HG02938 (cell line): ENCODE results near the gene CD300A.

Experiments used
- ATAC-seq: cut with Tn5 transposase; IDR thresholded peaks from one replicate; pipeline ENCODE4 v1.9.1; 2021; ENCODE audit warnings: mild to moderate bottlenecking, moderate library complexity; ENCODE audit not compliant: unreplicated experiment

The CD300A gene

GRCh38 chr17:74466111-74466827 lies at the start of gene CD300A:
TSS of gene CD300A (plus strand) at chr17:74466634. CDS start at chr17:74466704, 70 bp downstream.
- ATAC-seq = no peak

- peak; percentile 77 for ATAC-seq
These were observed 49.0 kb upstream of the CD300A start for GRCh38 chr17:74417178-74418045.

GRCh38 chr17:74419928-74420411 lies 46.5 kb upstream of the CD300A start:
- ATAC-seq = no peak

- ATAC-seq = no peak
These were observed 42.3 kb upstream of the CD300A start for GRCh38 chr17:74424117-74424516.

GRCh38 chr17:74424657-74425056 lies 41.8 kb upstream of the CD300A start:
- no peak for ATAC-seq

- ATAC-seq = no peak
These were observed 39.8 kb upstream of the CD300A start for GRCh38 chr17:74426551-74427047.

- ATAC-seq = no peak
These were observed 39.2 kb upstream of the CD300A start for GRCh38 chr17:74427048-74427762.

GRCh38 chr17:74427763-74428153 lies 38.7 kb upstream of the CD300A start:
- ATAC-seq = no peak

- ATAC-seq = no peak
These were observed 36.6 kb upstream of the CD300A start for GRCh38 chr17:74429604-74430384.

GRCh38 chr17:74430385-74430705 lies 36.1 kb upstream of the CD300A start:
- ATAC-seq = no peak

GRCh38 chr17:74430706-74431567 lies 35.5 kb upstream of the CD300A start:
- no peak for ATAC-seq

- no peak for ATAC-seq
These were observed 34.6 kb upstream of the CD300A start, which contains the start of gene GPRC5C for GRCh38 chr17:74431568-74432423. TSS of gene GPRC5C (plus strand) at chr17:74432088. CDS start at chr17:74439777, 7,689 bp downstream.

GRCh38 chr17:74432424-74432690 lies 34.1 kb upstream of the CD300A start:
- ATAC-seq = no peak

GRCh38 chr17:74432766-74433391 lies 33.6 kb upstream of the CD300A start:
- ATAC-seq = no peak

GRCh38 chr17:74433421-74434121 lies 32.9 kb upstream of the CD300A start:
- no peak for ATAC-seq

- no peak for ATAC-seq
These were observed 30.6 kb upstream of the CD300A start for GRCh38 chr17:74435775-74436359.

GRCh38 chr17:74437702-74438101 lies 28.7 kb upstream of the CD300A start:
- ATAC-seq = no peak
